Gastrocnemius medialis (tissue), 4 donors: ENCODE results near the gene TLR6. TPM values are rescaled to one million over a fixed set of nuclear protein-coding genes. Genes with fewer than 3 reads are reported as not detected.
"Not testable (repeated sequence)": the region's sequence is repeated elsewhere in the genome, so short reads cannot be mapped to it uniquely, and the experiment has no call there.

Experiments
- ATAC-seq, 2 donors: fragments of 150-250 bp; one replicate each; pipeline ENCODE4 v1.9.1; 2016
- DNase-seq, 2 donors: peaks; one replicate each; pipeline ENCODE4 v3.0.0-alpha.2; 2019
- H3K27ac ChIP-seq, 4 donors: fragments of 200-600 bp; sonication (generic); 1 replicate in 1 of 4; 2 replicates in 3 of 4; pipeline ENCODE4 v1.5.1; 2016 to 2018; ENCODE audit warnings: mild to moderate bottlenecking in 2 of 4, moderate library complexity in 1 of 4
- H3K27me3 ChIP-seq, 3 donors: fragments of 200-600 bp; sonication (generic) in 2 of 3; 1 replicate in 1 of 3; 2 replicates in 2 of 3; pipeline versions ENCODE4 v1.5.1 to v1.6.0; 2016 to 2019; ENCODE audit warnings: mild to moderate bottlenecking in 1 of 3, moderate library complexity in 1 of 3
- H3K36me3 ChIP-seq, 2 donors: fragments of 200-600 bp; sonication (generic) in 1 of 2; one replicate each; pipeline ENCODE4 v1.5.1; 2017 to 2018
- H3K4me1 ChIP-seq, 2 donors: fragments of 200-600 bp; sonication (generic) in 1 of 2; one replicate each; pipeline ENCODE4 v1.5.1; 2016 to 2017; ENCODE audit warnings: mild to moderate bottlenecking in 2 of 2
- H3K4me3 ChIP-seq, 4 donors: fragments of 200-600 bp; sonication (generic) in 3 of 4; 1 replicate in 1 of 4; 2 replicates in 3 of 4; pipeline ENCODE4 v1.5.1; 2016 to 2019; ENCODE audit warnings: mild to moderate bottlenecking in 2 of 4
- H3K9me3 ChIP-seq, 3 donors: fragments of 200-600 bp; sonication (generic) in 2 of 3; 1 replicate in 1 of 3; 2 replicates in 2 of 3; pipeline ENCODE4 v1.5.1; 2016 to 2019
- CTCF ChIP-seq, 5 experiments: fragments of 450-650 bp in 3 of 5; fragments of 200-600 bp in 2 of 5; sonication (generic) in 2 of 5; IDR thresholded peaks in 4 of 5; conservative IDR thresholded peaks in 1 of 5; 1 replicate in 4 of 5; 2 replicates in 1 of 5; pipeline ENCODE4 v1.5.1; 2016 to 2019; ENCODE audit warnings: antibody characterized with exemption in 5 of 5, mild to moderate bottlenecking in 3 of 5, moderate library complexity in 3 of 5
- POLR2A ChIP-seq, 2 donors: fragments of 450-650 bp; IDR thresholded peaks; one replicate each; pipeline ENCODE4 v1.6.1; 2017; ENCODE audit warnings: antibody characterized with exemption in 2 of 2, mild to moderate bottlenecking in 2 of 2, moderate library complexity in 2 of 2
- in situ Hi-C, 4 donors: fragments of 200-750 bp; cut with MboI; loops; one replicate each; pipeline versions ENCODE4 v1.15.0 to v1.8.0; 2017; ENCODE audit warnings: low sequenced_read_pairs in 4 of 4
- intact Hi-C: fragments of 100-400 bp; cut with DNase I; formaldehyde crosslinking; loops from one replicate; pipeline ENCODE4 v1.15.1; 2023; ENCODE audit warnings: low total_unique reads
- total RNA-seq, 4 donors: library from RNA; depleted of rRNA; stranded (reverse); fragments of >200 nt; gene quantifications; one replicate each; pipeline versions ENCODE4 v1.1.0 to v1.2.3, GENCODE V29; 2016

The TLR6 gene
- total RNA-seq, 4 donors from 2014 or later, result 0.29 to 0.75 (median 0.48) TPM

GRCh38 chr4:38782452-38783108, 74.0 kb downstream of the TLR6 start, which contains the start of gene TLR10:
Gene TLR10 (minus strand): TSS chr4:38782990. CDS start chr4:38775590, 7,400 bp downstream.
- intact Hi-C loops (loop anchor here (2.0 kb wide), 2 partner anchors 24 to 720 kb away; no protein-coding TSS in a partner anchor), in situ Hi-C loops (no loop called here)
- H3K27ac ChIP-seq, result no peak within 1 kb of the TSS
- H3K9me3 ChIP-seq, result no peaks in the 10 kb centered on the region
- DNase-seq (no peak), ATAC-seq (peak; percentile 56 to 60)
- no peaks in the 10 kb centered on the region for H3K4me1 ChIP-seq
- no peaks in the 10 kb centered on the region for H3K36me3 ChIP-seq
- no peaks in the 10 kb centered on the region for H3K27me3 ChIP-seq
- no peak within 1 kb of the TSS for H3K4me3 ChIP-seq
- TF ChIP-seq POLR2A (IDR thresholded peaks at IDR 0.05), result no peak
- TF ChIP-seq CTCF (IDR thresholded peaks at IDR 0.05 in 4 of 5, conservative IDR thresholded peaks at IDR 0.05 in 1 of 5), result peak; percentile 31 to 66 (median 56)

GRCh38 chr4:38781854-38782261, 74.8 kb downstream of the TLR6 start:
- in situ Hi-C loops (no loop called here), intact Hi-C loops (loop anchor here (2.0 kb wide), 2 partner anchors 23 to 719 kb away; no protein-coding TSS in a partner anchor)
- Histone ChIP-seq H3K36me3 (no peaks in the 10 kb centered on the region), H3K27ac (no peak overlapping the region), H3K9me3 (no peaks in the 10 kb centered on the region), H3K4me3 (no peak overlapping the region), H3K27me3 (no peaks in the 10 kb centered on the region), H3K4me1 (no peaks in the 10 kb centered on the region)
- no peak for DNase-seq
- no peak for ATAC-seq
- TF ChIP-seq CTCF (IDR thresholded peaks at IDR 0.05 in 4 of 5, conservative IDR thresholded peaks at IDR 0.05 in 1 of 5) (no peak), POLR2A (IDR thresholded peaks at IDR 0.05) (no peak)

- Histone ChIP-seq H3K36me3 (no peaks in the 10 kb centered on the region), H3K27ac (no peak overlapping the region), H3K9me3 (no peaks in the 10 kb centered on the region), H3K4me1 (no peaks in the 10 kb centered on the region), H3K4me3 (no peak overlapping the region), H3K27me3 (no peaks in the 10 kb centered on the region)
- ATAC-seq (no peak), DNase-seq (no peak)
- in situ Hi-C loops, result no loop called here
- TF ChIP-seq POLR2A (IDR thresholded peaks at IDR 0.05), result no peak
- TF ChIP-seq CTCF (IDR thresholded peaks at IDR 0.05 in 4 of 5, conservative IDR thresholded peaks at IDR 0.05 in 1 of 5), result no peak
- intact Hi-C loops, result no loop called here
These were observed 75.7 kb downstream of the TLR6 start for GRCh38 chr4:38780833-38781484.

- no peaks in the 10 kb centered on the region for H3K9me3 ChIP-seq
- no peak for ATAC-seq
- no peak overlapping the region for H3K27ac ChIP-seq
- no peaks in the 10 kb centered on the region for H3K27me3 ChIP-seq
- no peaks in the 10 kb centered on the region for H3K36me3 ChIP-seq
- no peak for TF ChIP-seq POLR2A (IDR thresholded peaks at IDR 0.05)
- no peak for TF ChIP-seq CTCF (IDR thresholded peaks at IDR 0.05 in 4 of 5, conservative IDR thresholded peaks at IDR 0.05 in 1 of 5)
- intact Hi-C loops, result no loop called here
- DNase-seq, result no peak
- no peak overlapping the region for H3K4me3 ChIP-seq
- in situ Hi-C loops, result no loop called here
- H3K4me1 ChIP-seq, result no peaks in the 10 kb centered on the region
These were observed 76.8 kb downstream of the TLR6 start for GRCh38 chr4:38779790-38780189.

GRCh38 chr4:38777925-38778324, 78.7 kb downstream of the TLR6 start:
- intact Hi-C loops, H3K27ac ChIP-seq, H3K4me3 ChIP-seq, H3K9me3 ChIP-seq, H3K4me1 ChIP-seq, H3K27me3 ChIP-seq, H3K36me3 ChIP-seq, ATAC-seq, DNase-seq, in situ Hi-C loops: not testable (repeated sequence)
